Body of pancreas (tissue), 4 donors: ENCODE data around the gene SEPSECS.

Source experiments
- POLR2A ChIP-seq, 3 donors: fragments of 450-650 bp; IDR thresholded peaks; one replicate each; pipeline ENCODE4 v1.6.1; 2016; ENCODE audit warnings: antibody characterized with exemption in 3 of 3, mild to moderate bottlenecking in 2 of 3
- TF ChIP-seq, protein P1 (sequence below), 7 experiments: fragments of 450-650 bp in 4 of 7; fragments of 200-600 bp in 3 of 7; sonication (generic) in 3 of 7; IDR thresholded peaks; one replicate each; pipeline ENCODE4 v1.5.1; 2016 to 2019; ENCODE audit warnings: antibody characterized with exemption in 7 of 7

GRCh38 chr4:25112995-25113380 lies 47.3 kb downstream of the SEPSECS start:
- TF ChIP-seq, protein P1, sequence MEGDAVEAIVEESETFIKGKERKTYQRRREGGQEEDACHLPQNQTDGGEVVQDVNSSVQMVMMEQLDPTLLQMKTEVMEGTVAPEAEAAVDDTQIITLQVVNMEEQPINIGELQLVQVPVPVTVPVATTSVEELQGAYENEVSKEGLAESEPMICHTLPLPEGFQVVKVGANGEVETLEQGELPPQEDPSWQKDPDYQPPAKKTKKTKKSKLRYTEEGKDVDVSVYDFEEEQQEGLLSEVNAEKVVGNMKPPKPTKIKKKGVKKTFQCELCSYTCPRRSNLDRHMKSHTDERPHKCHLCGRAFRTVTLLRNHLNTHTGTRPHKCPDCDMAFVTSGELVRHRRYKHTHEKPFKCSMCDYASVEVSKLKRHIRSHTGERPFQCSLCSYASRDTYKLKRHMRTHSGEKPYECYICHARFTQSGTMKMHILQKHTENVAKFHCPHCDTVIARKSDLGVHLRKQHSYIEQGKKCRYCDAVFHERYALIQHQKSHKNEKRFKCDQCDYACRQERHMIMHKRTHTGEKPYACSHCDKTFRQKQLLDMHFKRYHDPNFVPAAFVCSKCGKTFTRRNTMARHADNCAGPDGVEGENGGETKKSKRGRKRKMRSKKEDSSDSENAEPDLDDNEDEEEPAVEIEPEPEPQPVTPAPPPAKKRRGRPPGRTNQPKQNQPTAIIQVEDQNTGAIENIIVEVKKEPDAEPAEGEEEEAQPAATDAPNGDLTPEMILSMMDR (IDR thresholded peaks at IDR 0.05), result no peak
- TF ChIP-seq POLR2A (IDR thresholded peaks at IDR 0.05), result no peak
